Uterus (tissue), 2 donors: ENCODE results near the gene GLI1.

ENCODE experiments used
- CTCF ChIP-seq, 4 experiments: fragments of 200-600 bp in 2 of 4; fragments of 450-650 bp in 2 of 4; sonication (generic) in 2 of 4; IDR thresholded peaks; one replicate each; pipeline ENCODE4 v1.5.1; 2016 to 2019; ENCODE audit warnings: antibody characterized with exemption in 4 of 4, mild to moderate bottlenecking in 2 of 4, moderate library complexity in 1 of 4
- POLR2A ChIP-seq, 2 donors: fragments of 450-650 bp; IDR thresholded peaks; one replicate each; pipeline ENCODE4 v1.6.1; 2016; ENCODE audit warnings: antibody characterized with exemption in 2 of 2, mild to moderate bottlenecking in 1 of 2, moderate library complexity in 1 of 2

- peak; percentile 85 to 96 (median 94) for TF ChIP-seq CTCF (IDR thresholded peaks at IDR 0.05)
- TF ChIP-seq POLR2A (IDR thresholded peaks at IDR 0.05) = peak in 1 of 2 donors; percentile 38
These were observed 2.8 kb downstream of the GLI1 start for GRCh38 chr12:57462251-57462911.
